Stimulated activated naive CD8-positive, alpha-beta T cell treated with anti-CD3 and anti-CD28 coated beads, Interleukin-15, amount 100 ng/mL, for 72 hours (primary cell): ENCODE data around the gene HTD2.
A peak's percentile ranks its signal among the peaks of the same experiment; 100 is the strongest.

Experiments
- ATAC-seq: fragments of 150-1000 bp; cut with Tn5 transposase; 2 replicates; pipeline ENCODE4 v1.10.0; 2021; ENCODE audit warnings: mild to moderate bottlenecking, moderate library complexity
- DNase-seq, 2 donors: peaks; one replicate each; pipeline ENCODE4 v3.0.0; 2021 to 2022
- H3K27ac Mint-ChIP-seq, 2 donors: one replicate each; pipeline ENCODE4 v1.8.0; 2022; ENCODE audit warnings: mild to moderate bottlenecking in 2 of 2, mixed read lengths in 2 of 2, moderate library complexity in 2 of 2
- H3K27me3 Mint-ChIP-seq: one replicate; pipeline ENCODE4 v1.8.0; 2022; ENCODE audit warnings: mixed read lengths
- H3K4me1 Mint-ChIP-seq: one replicate; pipeline ENCODE4 v1.8.0; 2022; ENCODE audit warnings: mild to moderate bottlenecking, mixed read lengths
- H3K4me3 Mint-ChIP-seq, 2 donors: one replicate each; pipeline ENCODE4 v1.8.0; 2022; ENCODE audit warnings: mild to moderate bottlenecking in 2 of 2, mixed read lengths in 2 of 2, moderate library complexity in 1 of 2
- H3K9me3 Mint-ChIP-seq, 2 donors: one replicate each; pipeline ENCODE4 v1.8.0; 2022; ENCODE audit warnings: mixed read lengths in 2 of 2

HTD2 gene

GRCh38 chr3:58355179-58355578 lies 48.9 kb downstream of the HTD2 start:
- DNase-seq, result no peak
- peaks cover 58% of the 10 kb centered on the region for H3K4me1 Mint-ChIP-seq

GRCh38 chr3:58356054-58356453 lies 49.7 kb downstream of the HTD2 start:
- DNase-seq (no peak), ATAC-seq (no peak)
- Mint-ChIP-seq H3K9me3 (no peaks in the 10 kb centered on the region), H3K27me3 (no peaks in the 10 kb centered on the region), H3K4me3 (no peak overlapping the region), H3K4me1 (peaks cover 49% of the 10 kb centered on the region), H3K27ac (peak overlapping the region in 1 of 2 donors; percentile 11)

More at GRCh38 chr3:58355179-58355578, 48.9 kb downstream of the HTD2 start:
- no peaks in the 10 kb centered on the region for H3K9me3 Mint-ChIP-seq
- no peak overlapping the region for H3K27ac Mint-ChIP-seq
- ATAC-seq, result no peak
- no peaks in the 10 kb centered on the region for H3K27me3 Mint-ChIP-seq
- H3K4me3 Mint-ChIP-seq, result no peak overlapping the region

GRCh38 chr3:58357402-58357801 lies 51.1 kb downstream of the HTD2 start:
- Mint-ChIP-seq H3K9me3 (no peaks in the 10 kb centered on the region), H3K27ac (peak overlapping the region; percentile 72 to 91), H3K27me3 (no peaks in the 10 kb centered on the region), H3K4me3 (no peak overlapping the region), H3K4me1 (peaks cover 40% of the 10 kb centered on the region)
- ATAC-seq, result peak; percentile 31
- no peak for DNase-seq

GRCh38 chr3:58358092-58358491 lies 51.8 kb downstream of the HTD2 start:
- no peaks in the 10 kb centered on the region for H3K27me3 Mint-ChIP-seq
- H3K27ac Mint-ChIP-seq, result no peak overlapping the region
- H3K9me3 Mint-ChIP-seq, result no peaks in the 10 kb centered on the region
- peaks cover 35% of the 10 kb centered on the region for H3K4me1 Mint-ChIP-seq
- DNase-seq (no peak), ATAC-seq (peak; percentile 72)
- no peak overlapping the region for H3K4me3 Mint-ChIP-seq

GRCh38 chr3:58358808-58359207 lies 52.5 kb downstream of the HTD2 start:
- Mint-ChIP-seq H3K4me3 (no peak overlapping the region), H3K27ac (peak overlapping the region in 1 of 2 donors; percentile 20), H3K9me3 (no peaks in the 10 kb centered on the region), H3K4me1 (peaks cover 34% of the 10 kb centered on the region), H3K27me3 (no peaks in the 10 kb centered on the region)
- ATAC-seq (no peak), DNase-seq (no peak)

- no peaks in the 10 kb centered on the region for H3K9me3 Mint-ChIP-seq
- no peak for ATAC-seq
- H3K4me1 Mint-ChIP-seq, result peaks cover 33% of the 10 kb centered on the region
- no peak for DNase-seq
- no peaks in the 10 kb centered on the region for H3K27me3 Mint-ChIP-seq
- H3K27ac Mint-ChIP-seq, result no peak overlapping the region
- H3K4me3 Mint-ChIP-seq, result no peak overlapping the region
Observed at GRCh38 chr3:58359621-58360020, 53.3 kb downstream of the HTD2 start.

GRCh38 chr3:58361866-58362265 lies 55.5 kb downstream of the HTD2 start:
- no peak for ATAC-seq
- Mint-ChIP-seq H3K4me1 (peaks cover 52% of the 10 kb centered on the region), H3K9me3 (no peaks in the 10 kb centered on the region), H3K27me3 (no peaks in the 10 kb centered on the region), H3K27ac (no peak overlapping the region), H3K4me3 (no peak overlapping the region)
- DNase-seq, result no peak

- DNase-seq (no peak), ATAC-seq (no peak)
- Mint-ChIP-seq H3K4me1 (peaks cover 36% of the 10 kb centered on the region), H3K27ac (no peak overlapping the region), H3K9me3 (no peaks in the 10 kb centered on the region), H3K27me3 (no peaks in the 10 kb centered on the region), H3K4me3 (no peak overlapping the region)
Observed at GRCh38 chr3:58366699-58367098, 60.4 kb downstream of the HTD2 start.

- Mint-ChIP-seq H3K27me3 (no peaks in the 10 kb centered on the region), H3K9me3 (no peaks in the 10 kb centered on the region)
Observed at GRCh38 chr3:58369038-58369437, 62.7 kb downstream of the HTD2 start.

More at GRCh38 chr3:58369038-58369437, 62.7 kb downstream of the HTD2 start:
- Mint-ChIP-seq H3K4me3 (no peak overlapping the region), H3K27ac (no peak overlapping the region), H3K4me1 (peaks cover 29% of the 10 kb centered on the region)
- no peak for DNase-seq
- ATAC-seq, result no peak
